DOHH2 (cell line): ENCODE data around the gene ARHGEF25.

Experiments used
- H3F3A ChIP-seq: fragments of 200-600 bp; sonication (generic), shearing (Covaris generic); 2 replicates; pipeline ENCODE4 v1.6.0; 2016; ENCODE audit warnings: antibody characterized with exemption, mild to moderate bottlenecking; ENCODE audit not compliant: control insufficient read depth, insufficient read depth
- H3K27ac ChIP-seq: fragments of 200-600 bp; sonication (generic); 2 replicates; pipeline ENCODE4 v1.5.1; 2014; ENCODE audit warnings: low read depth, mild to moderate bottlenecking, low read length, moderate library complexity
- H3K27me3 ChIP-seq: fragments of 200-600 bp; sonication (generic); 2 replicates; pipeline ENCODE4 v1.6.1; 2014; ENCODE audit warnings: mild to moderate bottlenecking, low read length, mixed read lengths; ENCODE audit not compliant: control insufficient read depth
- H3K36me3 ChIP-seq: fragments of 200-600 bp; sonication (generic); 2 replicates; pipeline ENCODE4 v1.6.1; 2014; ENCODE audit warnings: mild to moderate bottlenecking, low read length, moderate library complexity, mixed read lengths; ENCODE audit not compliant: control insufficient read depth
- H3K4me1 ChIP-seq: fragments of 200-600 bp; sonication (generic); 2 replicates; pipeline ENCODE4 v1.6.1; 2014; ENCODE audit warnings: mild to moderate bottlenecking, low read length, mixed read lengths; ENCODE audit not compliant: control insufficient read depth
- H3K4me2 ChIP-seq: fragments of 200-600 bp; sonication (generic); 2 replicates; pipeline ENCODE4 v1.6.0; 2014; ENCODE audit warnings: mild to moderate bottlenecking, low read length, moderate library complexity
- H3K4me3 ChIP-seq: fragments of 200-600 bp; sonication (generic); 2 replicates; pipeline ENCODE4 v1.5.1; 2014; ENCODE audit warnings: mild to moderate bottlenecking, low read length, mixed read lengths
- H3K79me2 ChIP-seq: fragments of 200-600 bp; sonication (generic); 2 replicates; pipeline ENCODE4 v1.6.1; 2014; ENCODE audit warnings: mild to moderate bottlenecking, low read length, mixed read lengths; ENCODE audit not compliant: control insufficient read depth
- H3K9me2 ChIP-seq: fragments of 200-600 bp; sonication (generic); replicated peaks from 2 replicates; pipeline ENCODE4 v1.6.1; 2014; ENCODE audit warnings: mild to moderate bottlenecking, low read length, mixed read lengths; ENCODE audit not compliant: control insufficient read depth
- H3K9me3 ChIP-seq: fragments of 200-600 bp; sonication (generic); 2 replicates; pipeline ENCODE4 v1.6.1; 2014; ENCODE audit warnings: antibody characterized with exemption, low read length, mixed read lengths; ENCODE audit not compliant: control insufficient read depth, insufficient read depth
- H4K20me1 ChIP-seq: fragments of 200-600 bp; sonication (generic); 2 replicates; pipeline ENCODE4 v1.6.0; 2014; ENCODE audit warnings: low read depth, mild to moderate bottlenecking, antibody characterized with exemption, low read length, moderate library complexity; ENCODE audit not compliant: control insufficient read depth, insufficient read depth
- EZH2phosphoT487 ChIP-seq: fragments of 200-600 bp; sonication (generic); IDR thresholded peaks from 2 replicates; pipeline ENCODE4 v1.6.1; 2017; ENCODE audit warnings: borderline replicate concordance, mild to moderate bottlenecking, antibody characterized with exemption, low read length, moderate library complexity, mixed read lengths
- TF ChIP-seq, protein P1 (sequence below): fragments of 200-600 bp; sonication (generic); IDR thresholded peaks from one replicate; pipeline ENCODE4 v1.5.1; 2014; ENCODE audit warnings: antibody characterized with exemption, mild to moderate bottlenecking, low read depth, low read length; ENCODE audit not compliant: poor library complexity, severe bottlenecking

Gene ARHGEF25

DNA sequence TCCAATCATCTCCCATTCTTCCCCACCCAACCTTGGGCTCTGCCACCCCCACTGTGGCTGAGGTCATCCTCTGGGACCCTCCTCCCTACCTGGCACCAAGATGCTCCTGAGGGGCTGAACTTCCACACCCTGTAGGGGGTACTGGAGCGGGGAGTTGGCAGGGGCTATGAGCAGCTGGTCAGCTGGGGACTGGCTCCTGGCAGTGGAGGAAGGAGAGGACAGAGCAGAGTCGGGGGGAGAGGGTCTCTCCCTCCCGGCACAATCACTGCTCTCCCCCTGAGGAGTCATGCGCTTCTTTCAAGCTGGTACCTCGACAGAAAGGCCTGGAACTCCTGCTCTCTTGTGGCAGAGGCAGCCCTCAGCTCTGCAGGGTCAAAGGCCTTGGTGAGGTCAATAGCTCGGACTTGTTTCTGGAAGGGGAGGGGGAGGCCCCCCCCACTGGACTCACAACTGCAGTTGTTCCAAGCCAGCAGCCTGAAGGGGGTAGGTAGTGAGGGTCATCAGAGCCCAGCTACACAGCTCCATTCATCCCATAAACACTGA, 19.7 kb downstream of the ARHGEF25 start:
- TF ChIP-seq EZH2phosphoT487 = no peak
- TF ChIP-seq, protein P1, sequence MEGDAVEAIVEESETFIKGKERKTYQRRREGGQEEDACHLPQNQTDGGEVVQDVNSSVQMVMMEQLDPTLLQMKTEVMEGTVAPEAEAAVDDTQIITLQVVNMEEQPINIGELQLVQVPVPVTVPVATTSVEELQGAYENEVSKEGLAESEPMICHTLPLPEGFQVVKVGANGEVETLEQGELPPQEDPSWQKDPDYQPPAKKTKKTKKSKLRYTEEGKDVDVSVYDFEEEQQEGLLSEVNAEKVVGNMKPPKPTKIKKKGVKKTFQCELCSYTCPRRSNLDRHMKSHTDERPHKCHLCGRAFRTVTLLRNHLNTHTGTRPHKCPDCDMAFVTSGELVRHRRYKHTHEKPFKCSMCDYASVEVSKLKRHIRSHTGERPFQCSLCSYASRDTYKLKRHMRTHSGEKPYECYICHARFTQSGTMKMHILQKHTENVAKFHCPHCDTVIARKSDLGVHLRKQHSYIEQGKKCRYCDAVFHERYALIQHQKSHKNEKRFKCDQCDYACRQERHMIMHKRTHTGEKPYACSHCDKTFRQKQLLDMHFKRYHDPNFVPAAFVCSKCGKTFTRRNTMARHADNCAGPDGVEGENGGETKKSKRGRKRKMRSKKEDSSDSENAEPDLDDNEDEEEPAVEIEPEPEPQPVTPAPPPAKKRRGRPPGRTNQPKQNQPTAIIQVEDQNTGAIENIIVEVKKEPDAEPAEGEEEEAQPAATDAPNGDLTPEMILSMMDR = no peak
- Histone ChIP-seq H4K20me1 (no peaks in the 10 kb centered on the region), H3K79me2 (no peaks in the 10 kb centered on the region), H3K4me2 (no peak overlapping the region), H3K27ac (no peak overlapping the region), H3K4me3 (no peak overlapping the region), H3K27me3 (peaks cover 81% of the 10 kb centered on the region), H3K36me3 (no peaks in the 10 kb centered on the region), H3K9me2 (no peaks in the 10 kb centered on the region), H3K9me3 (no peaks in the 10 kb centered on the region), H3F3A (0 out of 2 replicates have a peak, but pooled peaks cover 2% of the 10 kb centered on the region), H3K4me1 (peaks cover 13% of the 10 kb centered on the region)

GRCh38 chr12:57631566-57632072, 20.4 kb downstream of the ARHGEF25 start:
- Histone ChIP-seq H3K27me3 (peaks cover 74% of the 10 kb centered on the region), H3K4me1 (peaks cover 13% of the 10 kb centered on the region), H3K79me2 (no peaks in the 10 kb centered on the region), H3K4me3 (no peak overlapping the region), H4K20me1 (no peaks in the 10 kb centered on the region), H3F3A (0 out of 2 replicates have a peak, but pooled peaks cover 2% of the 10 kb centered on the region), H3K4me2 (no peak overlapping the region), H3K9me2 (no peaks in the 10 kb centered on the region), H3K27ac (no peak overlapping the region), H3K9me3 (no peaks in the 10 kb centered on the region), H3K36me3 (no peaks in the 10 kb centered on the region)
- TF ChIP-seq, protein P1 = no peak
- no peak for TF ChIP-seq EZH2phosphoT487

- H3F3A ChIP-seq = 0 out of 2 replicates have a peak, but pooled peaks cover 2% of the 10 kb centered on the region
- peaks cover 69% of the 10 kb centered on the region for H3K27me3 ChIP-seq
- peaks cover 13% of the 10 kb centered on the region for H3K4me1 ChIP-seq
- peak overlapping the region; percentile 78 for H3K4me2 ChIP-seq
- peak; percentile 25; the same call in 1 of the 2 replicates for TF ChIP-seq EZH2phosphoT487
- TF ChIP-seq, protein P1 = no peak
- no peaks in the 10 kb centered on the region for H3K9me3 ChIP-seq
- H3K9me2 ChIP-seq = no peaks in the 10 kb centered on the region
- H4K20me1 ChIP-seq = no peaks in the 10 kb centered on the region
- H3K79me2 ChIP-seq = no peaks in the 10 kb centered on the region
- H3K36me3 ChIP-seq = no peaks in the 10 kb centered on the region
- H3K27ac ChIP-seq = no peak overlapping the region
- peak overlapping the region; percentile 64 for H3K4me3 ChIP-seq
Observed at GRCh38 chr12:57632073-57632957, 21.1 kb downstream of the ARHGEF25 start.
